HEK293T (cell line): Measurements from ENCODE around the gene USP30.

Experiments used
- CTCF ChIA-PET: fragments of 350-600 bp; formaldehyde crosslinking; extraction: SDS; loops from one replicate; lab custom pipeline; 2021; ENCODE audit warnings: antibody characterized with exemption, inconsistent platforms; lab: Yijun Ruan, JAX
- POLR2A ChIA-PET: fragments of 350-600 bp; formaldehyde crosslinking; extraction: SDS; loops from one replicate; lab custom pipeline; 2020; ENCODE audit warnings: antibody characterized with exemption, inconsistent platforms; lab: Yijun Ruan, JAX
- DNase-seq: peaks from one replicate; pipeline ENCODE4 v3.0.0; 2012; ENCODE audit warnings: mixed read lengths; ENCODE audit errors: extremely low spot score
- ARNT ChIP-seq: fragments of 450-650 bp; IDR thresholded peaks from 2 replicates; pipeline ENCODE4 v1.6.1; 2017; ENCODE audit warnings: mild to moderate bottlenecking
- BHLHE40 ChIP-seq: fragments of 450-650 bp; IDR thresholded peaks from 2 replicates; pipeline ENCODE4 v1.6.1; 2016; ENCODE audit warnings: mild to moderate bottlenecking, moderate library complexity, borderline replicate concordance
- CTBP1 ChIP-seq: fragments of 450-650 bp; IDR thresholded peaks from 2 replicates; pipeline ENCODE4 v1.6.1; 2016; ENCODE audit warnings: borderline replicate concordance
- ELF4 ChIP-seq: fragments of 450-650 bp; IDR thresholded peaks from 2 replicates; pipeline ENCODE4 v1.6.1; 2017; ENCODE audit warnings: antibody characterized with exemption
- FOXA1 ChIP-seq: fragments of 450-650 bp; IDR thresholded peaks from 2 replicates; pipeline ENCODE4 v1.6.1; 2016; ENCODE audit warnings: mild to moderate bottlenecking
- FOXK2 ChIP-seq: fragments of 450-650 bp; IDR thresholded peaks from 2 replicates; pipeline ENCODE4 v1.6.1; 2016; ENCODE audit warnings: mild to moderate bottlenecking
- FOXM1 ChIP-seq: fragments of 450-650 bp; IDR thresholded peaks from 2 replicates; pipeline ENCODE4 v1.6.1; 2017; ENCODE audit warnings: mild to moderate bottlenecking, borderline replicate concordance
- HDGF ChIP-seq: fragments of 450-650 bp; IDR thresholded peaks from 2 replicates; pipeline ENCODE4 v1.6.1; 2017; ENCODE audit warnings: antibody characterized with exemption, borderline replicate concordance
- L3MBTL2 ChIP-seq: fragments of 450-650 bp; conservative IDR thresholded peaks from 2 replicates; pipeline ENCODE4 v1.6.1; 2016; ENCODE audit warnings: mild to moderate bottlenecking
- LEF1 ChIP-seq: fragments of 450-650 bp; IDR thresholded peaks from 2 replicates; pipeline ENCODE4 v1.6.1; 2017; ENCODE audit warnings: mild to moderate bottlenecking, borderline replicate concordance
- NFRKB ChIP-seq: fragments of 450-650 bp; IDR thresholded peaks from 2 replicates; pipeline ENCODE4 v1.6.1; 2016; ENCODE audit warnings: mild to moderate bottlenecking, moderate library complexity
- SP1 ChIP-seq: fragments of 450-650 bp; IDR thresholded peaks from 2 replicates; pipeline ENCODE4 v1.6.1; 2017
- SUZ12 ChIP-seq: fragments of 450-650 bp; IDR thresholded peaks from 2 replicates; pipeline ENCODE4 v1.6.1; 2016; ENCODE audit warnings: mild to moderate bottlenecking
- TARDBP ChIP-seq: fragments of 450-650 bp; IDR thresholded peaks from 2 replicates; pipeline ENCODE4 v1.6.1; 2016
- ZNF384 ChIP-seq: fragments of 450-650 bp; IDR thresholded peaks from 2 replicates; pipeline ENCODE4 v1.6.1; 2016
- TF ChIP-seq, protein P1 (sequence below): fragments of 450-650 bp; IDR thresholded peaks from 2 replicates; pipeline ENCODE4 v1.6.1; 2016

The USP30 gene

DNA sequence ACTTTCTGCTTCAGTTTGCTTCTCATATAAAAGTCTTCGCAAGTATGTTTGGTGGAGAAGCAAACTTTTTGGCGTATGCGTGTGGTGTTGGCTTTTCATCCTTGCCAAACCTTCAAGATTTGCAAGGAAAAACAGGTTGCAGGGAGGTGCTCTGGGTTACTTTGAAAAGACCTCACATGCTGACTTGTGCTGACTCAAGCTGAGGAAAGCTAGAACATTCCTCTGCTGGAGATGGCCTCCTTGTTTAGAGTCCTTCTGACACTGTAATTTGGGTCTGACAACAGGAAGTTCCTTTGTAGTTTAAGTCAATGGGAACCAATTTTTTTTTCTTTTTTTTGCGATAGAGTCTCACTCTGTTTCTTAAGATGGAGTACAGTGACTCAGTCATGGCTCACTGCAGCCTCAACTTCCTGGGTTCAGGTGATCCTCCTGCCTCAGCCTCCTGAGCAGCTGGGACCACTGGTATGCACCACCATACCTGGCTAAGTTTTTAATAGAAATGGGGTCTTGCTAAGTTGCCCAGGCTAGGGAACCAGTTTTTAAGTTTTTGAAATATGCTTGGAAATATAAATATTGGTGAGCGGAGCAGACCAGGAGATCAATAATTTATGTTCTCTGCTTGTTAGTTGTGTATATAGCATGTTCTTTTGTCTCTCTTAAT is 61.4 kb downstream of the USP30 start:
- ChIA-PET POLR2A (no interaction called here), CTCF (no interaction called here)
- TF ChIP-seq CTBP1: no peak
- no peak for TF ChIP-seq ELF4
- TF ChIP-seq L3MBTL2: no peak
- no peak for TF ChIP-seq SP1
- TF ChIP-seq ZNF384: no peak
- no peak for TF ChIP-seq FOXK2
- TF ChIP-seq ARNT: no peak
- TF ChIP-seq, protein P1, sequence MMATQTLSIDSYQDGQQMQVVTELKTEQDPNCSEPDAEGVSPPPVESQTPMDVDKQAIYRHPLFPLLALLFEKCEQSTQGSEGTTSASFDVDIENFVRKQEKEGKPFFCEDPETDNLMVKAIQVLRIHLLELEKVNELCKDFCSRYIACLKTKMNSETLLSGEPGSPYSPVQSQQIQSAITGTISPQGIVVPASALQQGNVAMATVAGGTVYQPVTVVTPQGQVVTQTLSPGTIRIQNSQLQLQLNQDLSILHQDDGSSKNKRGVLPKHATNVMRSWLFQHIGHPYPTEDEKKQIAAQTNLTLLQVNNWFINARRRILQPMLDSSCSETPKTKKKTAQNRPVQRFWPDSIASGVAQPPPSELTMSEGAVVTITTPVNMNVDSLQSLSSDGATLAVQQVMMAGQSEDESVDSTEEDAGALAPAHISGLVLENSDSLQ: no peak
- no peak for TF ChIP-seq FOXM1
- no peak for TF ChIP-seq FOXA1
- no peak for TF ChIP-seq BHLHE40
- TF ChIP-seq SUZ12: no peak
- TF ChIP-seq TARDBP: no peak
- TF ChIP-seq HDGF: no peak
- no peak for TF ChIP-seq NFRKB
- TF ChIP-seq LEF1: no peak
- no peak for DNase-seq

- TF ChIP-seq ELF4: no peak
- TF ChIP-seq FOXM1: no peak
- TF ChIP-seq BHLHE40: no peak
- no peak for TF ChIP-seq CTBP1
- TF ChIP-seq SUZ12: no peak
- no peak for TF ChIP-seq L3MBTL2
- TF ChIP-seq, protein P1: no peak
- no peak for TF ChIP-seq FOXA1
- no peak for TF ChIP-seq FOXK2
- TF ChIP-seq ZNF384: no peak
- TF ChIP-seq SP1: no peak
- no peak for TF ChIP-seq TARDBP
- no peak for TF ChIP-seq LEF1
- TF ChIP-seq NFRKB: no peak
- TF ChIP-seq HDGF: no peak
- no peak for DNase-seq
- ChIA-PET CTCF (interaction anchor here (0.7 kb wide), 1 partner anchor 279 kb away, joined by 4 read pairs; no protein-coding TSS in a partner anchor), POLR2A (no interaction called here)
These were observed 62.3 kb downstream of the USP30 start for GRCh38 chr12:109114644-109115043.

GRCh38 chr12:109115404-109115757 is 63.0 kb downstream of the USP30 start:
- POLR2A ChIA-PET: interaction anchor here (1.0 kb wide), 1 partner anchor 42 kb away, joined by 3 read pairs; no protein-coding TSS in a partner anchor
- TF ChIP-seq SUZ12: no peak
- no peak for TF ChIP-seq NFRKB
- no peak for TF ChIP-seq FOXK2
- no peak for TF ChIP-seq L3MBTL2
- TF ChIP-seq ELF4: no peak
- no peak for TF ChIP-seq BHLHE40
- no peak for TF ChIP-seq ARNT
- no peak for TF ChIP-seq CTBP1
- TF ChIP-seq, protein P1: no peak
- no peak for TF ChIP-seq LEF1
- no peak for TF ChIP-seq FOXA1
- TF ChIP-seq ZNF384: no peak
- TF ChIP-seq SP1: no peak
- no peak for TF ChIP-seq TARDBP
- TF ChIP-seq HDGF: no peak
- TF ChIP-seq FOXM1: no peak
- DNase-seq: no peak
- CTCF ChIA-PET: interaction anchor here (0.6 to 0.7 kb wide), 2 partner anchors 22 to 279 kb away, joined by 4 to 7 read pairs; no protein-coding TSS in a partner anchor

- CTCF ChIA-PET: interaction anchor here (0.6 to 1.0 kb wide), 2 partner anchors 21 to 27 kb away, joined by 7 read pairs; no protein-coding TSS in a partner anchor
- POLR2A ChIA-PET: interaction anchor here (1.0 kb wide), 2 partner anchors 38 to 41 kb away, joined by 3 to 4 read pairs; no protein-coding TSS in a partner anchor
- no peak for DNase-seq
- TF ChIP-seq FOXA1: no peak
- no peak for TF ChIP-seq ZNF384
- TF ChIP-seq, protein P1: no peak
- no peak for TF ChIP-seq SUZ12
- TF ChIP-seq HDGF: no peak
- TF ChIP-seq FOXM1: no peak
- TF ChIP-seq SP1: no peak
- no peak for TF ChIP-seq L3MBTL2
- TF ChIP-seq LEF1: no peak
- TF ChIP-seq ELF4: no peak
- no peak for TF ChIP-seq NFRKB
- TF ChIP-seq ARNT: no peak
- no peak for TF ChIP-seq CTBP1
- no peak for TF ChIP-seq BHLHE40
- no peak for TF ChIP-seq FOXK2
- no peak for TF ChIP-seq TARDBP
These were observed 63.6 kb downstream of the USP30 start, which contains the start of gene ACACB for GRCh38 chr12:109115758-109116610. ACACB (plus strand) TSS chr12:109116587; CDS start chr12:109139406, 22,819 bp downstream.
